Mesothelial cell of epicardium (in vitro differentiated cells): Measurements from ENCODE around the gene SLC25A5. TPM values are rescaled to one million over a fixed set of nuclear protein-coding genes. Genes with fewer than 3 reads are reported as not detected.

ENCODE experiments used
- DNase-seq, 2 experiments: peaks; one replicate each; pipeline ENCODE4 v3.0.0; 2021; ENCODE audit warnings: low spot score in 2 of 2; ENCODE audit not compliant: unreplicated experiment in 2 of 2
- H3K27ac Mint-ChIP-seq: 2 replicates; pipeline ENCODE4 v1.8.0; 2021; ENCODE audit warnings: mixed read lengths
- H3K27me3 Mint-ChIP-seq: 2 replicates; pipeline ENCODE4 v1.8.0; 2021; ENCODE audit warnings: low read depth, mixed read lengths
- H3K36me3 Mint-ChIP-seq: 2 replicates; pipeline ENCODE4 v1.8.0; 2021; ENCODE audit warnings: mixed read lengths
- H3K4me1 Mint-ChIP-seq: 2 replicates; pipeline ENCODE4 v1.8.0; 2021; ENCODE audit warnings: mixed read lengths
- H3K4me3 Mint-ChIP-seq: 2 replicates; pipeline ENCODE4 v1.8.0; 2021; ENCODE audit warnings: mild to moderate bottlenecking, moderate library complexity, mixed read lengths
- H3K9me3 Mint-ChIP-seq: 2 replicates; pipeline ENCODE4 v1.8.0; 2021; ENCODE audit warnings: mixed read lengths
- total RNA-seq: library from RNA; stranded (reverse); gene quantifications from 3 replicates; pipeline ENCODE4 v1.2.1, GENCODE V29; 2021
- TF ChIP-seq, protein P1 (sequence below): fragments of 200-600 bp; sonication (generic); IDR thresholded peaks from one replicate; pipeline ENCODE4 v1.5.0; 2021; ENCODE audit warnings: antibody characterized with exemption; ENCODE audit not compliant: unreplicated experiment

SLC25A5 gene
- total RNA-seq, 1 donor from 2014 or later, result 179 TPM

GRCh38 chrX:119495734-119496726 is 27.8 kb downstream of the SLC25A5 start:
- no peak overlapping the region for H3K4me3 Mint-ChIP-seq
- peaks cover 5% of the 10 kb centered on the region for H3K4me1 Mint-ChIP-seq
- peaks cover 13% of the 10 kb centered on the region for H3K9me3 Mint-ChIP-seq
- no peaks in the 10 kb centered on the region for H3K36me3 Mint-ChIP-seq
- DNase-seq, result no peak
- H3K27me3 Mint-ChIP-seq, result no peaks in the 10 kb centered on the region
- TF ChIP-seq, protein P1, sequence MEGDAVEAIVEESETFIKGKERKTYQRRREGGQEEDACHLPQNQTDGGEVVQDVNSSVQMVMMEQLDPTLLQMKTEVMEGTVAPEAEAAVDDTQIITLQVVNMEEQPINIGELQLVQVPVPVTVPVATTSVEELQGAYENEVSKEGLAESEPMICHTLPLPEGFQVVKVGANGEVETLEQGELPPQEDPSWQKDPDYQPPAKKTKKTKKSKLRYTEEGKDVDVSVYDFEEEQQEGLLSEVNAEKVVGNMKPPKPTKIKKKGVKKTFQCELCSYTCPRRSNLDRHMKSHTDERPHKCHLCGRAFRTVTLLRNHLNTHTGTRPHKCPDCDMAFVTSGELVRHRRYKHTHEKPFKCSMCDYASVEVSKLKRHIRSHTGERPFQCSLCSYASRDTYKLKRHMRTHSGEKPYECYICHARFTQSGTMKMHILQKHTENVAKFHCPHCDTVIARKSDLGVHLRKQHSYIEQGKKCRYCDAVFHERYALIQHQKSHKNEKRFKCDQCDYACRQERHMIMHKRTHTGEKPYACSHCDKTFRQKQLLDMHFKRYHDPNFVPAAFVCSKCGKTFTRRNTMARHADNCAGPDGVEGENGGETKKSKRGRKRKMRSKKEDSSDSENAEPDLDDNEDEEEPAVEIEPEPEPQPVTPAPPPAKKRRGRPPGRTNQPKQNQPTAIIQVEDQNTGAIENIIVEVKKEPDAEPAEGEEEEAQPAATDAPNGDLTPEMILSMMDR, result no peak
- no peak overlapping the region for H3K27ac Mint-ChIP-seq

- Mint-ChIP-seq H3K27me3 (no peaks in the 10 kb centered on the region), H3K4me3 (no peak overlapping the region), H3K9me3 (peaks cover 13% of the 10 kb centered on the region), H3K27ac (no peak overlapping the region), H3K36me3 (no peaks in the 10 kb centered on the region), H3K4me1 (peaks cover 5% of the 10 kb centered on the region)
- TF ChIP-seq, protein P1, result no peak
- DNase-seq, result no peak
Observed at GRCh38 chrX:119497185-119497584, 28.9 kb downstream of the SLC25A5 start.

GRCh38 chrX:119500061-119500800 is 32.0 kb downstream of the SLC25A5 start:
- H3K36me3 Mint-ChIP-seq, result no peaks in the 10 kb centered on the region
- TF ChIP-seq, protein P1, result no peak

GRCh38 chrX:119501511-119502148 is 33.4 kb downstream of the SLC25A5 start:
- no peak for DNase-seq
- H3K36me3 Mint-ChIP-seq, result peaks cover 2% of the 10 kb centered on the region
- no peaks in the 10 kb centered on the region for H3K27me3 Mint-ChIP-seq
- no peak overlapping the region for H3K27ac Mint-ChIP-seq
- TF ChIP-seq, protein P1, result no peak
- H3K4me1 Mint-ChIP-seq, result no peaks in the 10 kb centered on the region
- no peak overlapping the region for H3K4me3 Mint-ChIP-seq
- H3K9me3 Mint-ChIP-seq, result peaks cover 8% of the 10 kb centered on the region

More at GRCh38 chrX:119500061-119500800, 32.0 kb downstream of the SLC25A5 start:
- H3K4me1 Mint-ChIP-seq, result no peaks in the 10 kb centered on the region
- peaks cover 15% of the 10 kb centered on the region for H3K9me3 Mint-ChIP-seq
- H3K27me3 Mint-ChIP-seq, result no peaks in the 10 kb centered on the region
- DNase-seq, result no peak
- H3K4me3 Mint-ChIP-seq, result no peak overlapping the region
- no peak overlapping the region for H3K27ac Mint-ChIP-seq

DNA sequence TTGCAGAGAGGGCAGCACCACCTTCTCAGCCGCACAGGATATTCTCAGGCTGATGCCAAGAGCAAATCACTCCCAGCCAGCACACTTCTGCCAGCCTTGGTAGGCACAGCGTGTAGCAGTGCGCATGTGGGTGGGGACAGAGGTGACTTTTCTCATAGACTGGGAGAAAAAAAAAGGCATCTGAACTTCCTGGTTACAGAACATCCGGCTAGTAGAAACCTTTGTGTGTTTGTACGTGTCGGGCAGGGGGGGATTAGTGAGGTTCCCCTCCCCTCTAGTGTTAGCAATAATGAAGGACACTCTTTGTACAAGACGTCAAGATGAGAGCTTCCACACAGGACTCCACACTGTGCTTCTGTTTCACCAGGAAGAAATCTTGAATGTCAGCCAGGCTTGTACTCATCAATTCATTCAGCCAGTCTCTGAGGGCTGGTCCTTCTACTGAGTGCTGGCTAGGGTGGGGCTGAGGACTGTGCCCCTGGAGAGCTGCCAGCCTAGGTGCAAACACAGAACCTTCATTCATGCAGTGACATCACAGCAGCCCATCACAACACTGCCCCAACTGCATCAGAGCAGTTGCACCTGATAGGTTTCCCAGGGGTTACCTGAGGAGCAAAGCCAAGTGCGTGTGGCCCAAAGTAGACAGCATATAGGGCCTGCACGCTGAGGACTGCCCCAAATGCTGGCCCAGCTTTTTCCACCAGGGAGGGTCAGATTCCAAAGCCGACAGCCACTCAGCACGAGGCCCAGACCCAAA is 34.7 kb downstream of the SLC25A5 start:
- H3K27ac Mint-ChIP-seq, result no peak overlapping the region
- TF ChIP-seq, protein P1, result no peak
- H3K27me3 Mint-ChIP-seq, result no peaks in the 10 kb centered on the region
- no peak for DNase-seq
- peaks cover 3% of the 10 kb centered on the region for H3K9me3 Mint-ChIP-seq
- no peaks in the 10 kb centered on the region for H3K4me1 Mint-ChIP-seq
- no peak overlapping the region for H3K4me3 Mint-ChIP-seq
- peaks cover 2% of the 10 kb centered on the region for H3K36me3 Mint-ChIP-seq
